Breast epithelium (tissue), 4 donors: Measurements from ENCODE around the gene REXO1. TPM values are rescaled to one million over a fixed set of nuclear protein-coding genes. Genes with fewer than 3 reads are reported as not detected.
A peak's percentile ranks its signal among the peaks of the same experiment; 100 is the strongest.

Source experiments
- DNase-seq, 2 donors: peaks; one replicate each; pipeline ENCODE4 v3.0.0-alpha.2; 2019; ENCODE audit warnings: low spot score in 2 of 2
- H3K27ac ChIP-seq, 2 donors: fragments of 200-600 bp; sonication (generic) in 1 of 2; one replicate each; pipeline ENCODE4 v1.5.1; 2016 to 2019; ENCODE audit warnings: mild to moderate bottlenecking in 1 of 2
- H3K27me3 ChIP-seq, 2 donors: fragments of 200-600 bp; sonication (generic) in 1 of 2; one replicate each; pipeline versions ENCODE4 v1.5.1 to v1.6.0; 2017 to 2019; ENCODE audit warnings: control low read depth in 1 of 2, mild to moderate bottlenecking in 1 of 2
- H3K36me3 ChIP-seq: fragments of 200-600 bp; one replicate; pipeline ENCODE4 v1.5.1; 2019
- H3K4me1 ChIP-seq, 2 donors: fragments of 200-600 bp; sonication (generic); one replicate each; pipeline ENCODE4 v1.5.1; 2016 to 2019; ENCODE audit warnings: control low read depth in 1 of 2
- H3K4me3 ChIP-seq, 3 donors: fragments of 200-600 bp; sonication (generic); 1 replicate in 2 of 3; 2 replicates in 1 of 3; pipeline ENCODE4 v1.5.1; 2016 to 2019; ENCODE audit warnings: mild to moderate bottlenecking in 3 of 3, moderate library complexity in 2 of 3
- H3K9me3 ChIP-seq, 2 donors: fragments of 200-600 bp; sonication (generic) in 1 of 2; one replicate each; pipeline ENCODE4 v1.5.1; 2016 to 2019; ENCODE audit warnings: control low read depth in 1 of 2
- CTCF ChIP-seq, 3 donors: fragments of 450-650 bp; IDR thresholded peaks; one replicate each; pipeline ENCODE4 v1.5.1; 2016 to 2017; ENCODE audit warnings: antibody characterized with exemption in 3 of 3, mild to moderate bottlenecking in 3 of 3, moderate library complexity in 3 of 3
- POLR2A ChIP-seq: fragments of 450-650 bp; IDR thresholded peaks from one replicate; pipeline ENCODE4 v1.6.1; 2016; ENCODE audit warnings: antibody characterized with exemption, mild to moderate bottlenecking, moderate library complexity
- POLR2AphosphoS5 ChIP-seq, 3 donors: sonication (generic); formaldehyde crosslinking; IDR thresholded peaks; one replicate each; pipeline ENCODE4 v1.6.1; 2017; ENCODE audit warnings: antibody characterized with exemption in 3 of 3
- intact Hi-C: fragments of 100-400 bp; cut with DNase I; formaldehyde crosslinking; loops from one replicate; pipeline ENCODE4 v1.15.1; 2023; ENCODE audit warnings: low total_unique reads
- total RNA-seq, 3 donors: library from RNA; depleted of rRNA; stranded (reverse); fragments of >200 nt; gene quantifications; one replicate each; pipeline ENCODE4 v1.1.0, GENCODE V29; 2016

Gene REXO1
- total RNA-seq, 3 donors from 2014 or later, result 10.4 to 25.2 (median 19.7) TPM

- TF ChIP-seq POLR2A (no peak), CTCF (IDR thresholded peaks at IDR 0.05) (no peak), POLR2AphosphoS5 (IDR thresholded peaks at IDR 0.05) (no peak)
- Histone ChIP-seq H3K4me3 (no peak overlapping the region), H3K36me3 (no peaks in the 10 kb centered on the region), H3K27me3 (no peaks in the 10 kb centered on the region), H3K9me3 (no peaks in the 10 kb centered on the region), H3K4me1 (peaks cover 19 to 26% of the 10 kb centered on the region in 2 donors), H3K27ac (peak overlapping the region in 1 of 2 donors; percentile 95)
- intact Hi-C loops, result no loop called here
- no peak for DNase-seq
Observed at GRCh38 chr19:1871630-1872029, 23.3 kb upstream of the REXO1 start.

- Histone ChIP-seq H3K4me3 (no peak overlapping the region), H3K27me3 (no peaks in the 10 kb centered on the region), H3K9me3 (no peaks in the 10 kb centered on the region), H3K36me3 (no peaks in the 10 kb centered on the region), H3K27ac (no peak overlapping the region), H3K4me1 (peaks cover 15 to 21% of the 10 kb centered on the region in 2 donors)
- TF ChIP-seq CTCF (IDR thresholded peaks at IDR 0.05) (no peak), POLR2A (no peak), POLR2AphosphoS5 (IDR thresholded peaks at IDR 0.05) (no peak)
- intact Hi-C loops, result no loop called here
- DNase-seq, result no peak
Observed at GRCh38 chr19:1871140-1871597, 22.9 kb upstream of the REXO1 start.

- Histone ChIP-seq H3K27me3 (no peaks in the 10 kb centered on the region), H3K4me1 (peaks cover 15 to 20% of the 10 kb centered on the region in 2 donors), H3K9me3 (no peaks in the 10 kb centered on the region), H3K27ac (no peak overlapping the region), H3K36me3 (no peaks in the 10 kb centered on the region), H3K4me3 (no peak overlapping the region)
- DNase-seq, result no peak
- intact Hi-C loops, result no loop called here
- TF ChIP-seq POLR2A, result no peak
- TF ChIP-seq CTCF (IDR thresholded peaks at IDR 0.05), result no peak
- no peak for TF ChIP-seq POLR2AphosphoS5 (IDR thresholded peaks at IDR 0.05)
Observed at GRCh38 chr19:1868971-1869370, 20.7 kb upstream of the REXO1 start.

GRCh38 chr19:1867349-1867724 lies 19.1 kb upstream of the REXO1 start:
- Histone ChIP-seq H3K36me3 (no peaks in the 10 kb centered on the region), H3K27me3 (no peaks in the 10 kb centered on the region), H3K4me3 (no peak overlapping the region), H3K4me1 (peaks cover under 1 to 5% of the 10 kb centered on the region in 2 donors), H3K9me3 (no peaks in the 10 kb centered on the region), H3K27ac (no peak overlapping the region)
- intact Hi-C loops, result no loop called here
- no peak for TF ChIP-seq CTCF (IDR thresholded peaks at IDR 0.05)
- TF ChIP-seq POLR2A, result no peak
- no peak for TF ChIP-seq POLR2AphosphoS5 (IDR thresholded peaks at IDR 0.05)
- no peak for DNase-seq

GRCh38 chr19:1866693-1867348 lies 18.5 kb upstream of the REXO1 start:
- no peak for TF ChIP-seq POLR2A
- no peak for TF ChIP-seq POLR2AphosphoS5 (IDR thresholded peaks at IDR 0.05)
- TF ChIP-seq CTCF (IDR thresholded peaks at IDR 0.05), result no peak
- H3K9me3 ChIP-seq, result no peaks in the 10 kb centered on the region
- no peaks in the 10 kb centered on the region for H3K36me3 ChIP-seq
- peaks cover 0 to 6% of the 10 kb centered on the region in 2 donors for H3K4me1 ChIP-seq
- H3K27me3 ChIP-seq, result no peaks in the 10 kb centered on the region
- no peak overlapping the region for H3K4me3 ChIP-seq
- H3K27ac ChIP-seq, result no peak overlapping the region
- no peak for DNase-seq
- intact Hi-C loops, result no loop called here
